Adipocyte (in vitro differentiated cells): ENCODE results near the gene PFDN6.
A peak's percentile ranks its signal among the peaks of the same experiment; 100 is the strongest.

Experiments
- DNase-seq: peaks from one replicate; pipeline ENCODE4 v3.0.0-alpha.2; 2015; ENCODE audit warnings: low read depth
- H3K27me3 ChIP-seq: replicated peaks from 2 replicates; pipeline ENCODE4 v1.7.0; 2013; ENCODE audit warnings: mild to moderate bottlenecking, low read length, moderate library complexity; ENCODE audit not compliant: control insufficient read depth, insufficient read depth
- H3K36me3 ChIP-seq: 2 replicates; pipeline ENCODE4 v1.7.0; 2013; ENCODE audit warnings: low read length, mild to moderate bottlenecking, moderate library complexity; ENCODE audit not compliant: control insufficient read depth, insufficient read depth, severe bottlenecking
- H3K4me1 ChIP-seq: 2 replicates; pipeline ENCODE4 v1.7.0; 2013; ENCODE audit warnings: mild to moderate bottlenecking, low read length, moderate library complexity; ENCODE audit not compliant: control insufficient read depth, insufficient read depth
- H3K4me3 ChIP-seq: 2 replicates; pipeline ENCODE4 v1.7.0; 2013; ENCODE audit warnings: mild to moderate bottlenecking, low read length, moderate library complexity
- H3K9ac ChIP-seq: 2 replicates; pipeline ENCODE4 v1.7.0; 2013; ENCODE audit warnings: mild to moderate bottlenecking, low read length, moderate library complexity
- H3K9me3 ChIP-seq: 2 replicates; pipeline ENCODE4 v1.7.0; 2013; ENCODE audit warnings: mild to moderate bottlenecking, low read length, moderate library complexity; ENCODE audit not compliant: control insufficient read depth

The PFDN6 gene

GRCh38 chr6:33321227-33321626, 31.8 kb downstream of the PFDN6 start:
- Histone ChIP-seq H3K4me3 (peak overlapping the region; percentile 83), H3K9ac (peak overlapping the region; percentile 84), H3K27me3 (no peaks in the 10 kb centered on the region), H3K36me3 (peaks cover 15% of the 10 kb centered on the region), H3K4me1 (peaks cover 53% of the 10 kb centered on the region), H3K9me3 (no peaks in the 10 kb centered on the region)
- no peak for DNase-seq

GRCh38 chr6:33323623-33323948, 34.2 kb downstream of the PFDN6 start:
- no peak for DNase-seq
- Histone ChIP-seq H3K27me3 (no peaks in the 10 kb centered on the region), H3K9me3 (no peaks in the 10 kb centered on the region), H3K4me1 (peaks cover 44% of the 10 kb centered on the region), H3K9ac (peak overlapping the region; percentile 84), H3K4me3 (peak overlapping the region; percentile 83), H3K36me3 (peaks cover 13% of the 10 kb centered on the region)

GRCh38 chr6:33324125-33324524, 34.7 kb downstream of the PFDN6 start:
- Histone ChIP-seq H3K9me3 (no peaks in the 10 kb centered on the region), H3K27me3 (no peaks in the 10 kb centered on the region), H3K9ac (no peak overlapping the region), H3K4me1 (peaks cover 38% of the 10 kb centered on the region), H3K4me3 (no peak overlapping the region), H3K36me3 (peaks cover 8% of the 10 kb centered on the region)
- DNase-seq: no peak

GRCh38 chr6:33329058-33329457, 39.7 kb downstream of the PFDN6 start:
- peaks cover under 1% of the 10 kb centered on the region for H3K4me1 ChIP-seq
- no peak overlapping the region for H3K4me3 ChIP-seq
- H3K9me3 ChIP-seq: no peaks in the 10 kb centered on the region
- no peaks in the 10 kb centered on the region for H3K27me3 ChIP-seq
- no peak for DNase-seq
- no peaks in the 10 kb centered on the region for H3K36me3 ChIP-seq
- H3K9ac ChIP-seq: no peak overlapping the region

GRCh38 chr6:33330736-33331135, 41.3 kb downstream of the PFDN6 start:
- Histone ChIP-seq H3K4me3 (no peak overlapping the region), H3K9ac (no peak overlapping the region), H3K4me1 (no peaks in the 10 kb centered on the region), H3K9me3 (no peaks in the 10 kb centered on the region), H3K36me3 (no peaks in the 10 kb centered on the region), H3K27me3 (no peaks in the 10 kb centered on the region)
- no peak for DNase-seq

GRCh38 chr6:33333666-33334065, 44.3 kb downstream of the PFDN6 start:
- Histone ChIP-seq H3K9ac (no peak overlapping the region), H3K4me3 (no peak overlapping the region), H3K9me3 (no peaks in the 10 kb centered on the region), H3K27me3 (no peaks in the 10 kb centered on the region), H3K36me3 (no peaks in the 10 kb centered on the region), H3K4me1 (no peaks in the 10 kb centered on the region)
- DNase-seq: no peak

- Histone ChIP-seq H3K36me3 (no peaks in the 10 kb centered on the region), H3K27me3 (no peaks in the 10 kb centered on the region), H3K4me1 (no peaks in the 10 kb centered on the region), H3K9ac (no peak overlapping the region), H3K4me3 (no peak overlapping the region), H3K9me3 (no peaks in the 10 kb centered on the region)
- no peak for DNase-seq
Observed at GRCh38 chr6:33335916-33336315, 46.5 kb downstream of the PFDN6 start.

- no peak for DNase-seq
- no peaks in the 10 kb centered on the region for H3K27me3 ChIP-seq
- H3K9ac ChIP-seq: no peak overlapping the region
- no peaks in the 10 kb centered on the region for H3K4me1 ChIP-seq
- no peaks in the 10 kb centered on the region for H3K36me3 ChIP-seq
- no peaks in the 10 kb centered on the region for H3K9me3 ChIP-seq
- no peak overlapping the region for H3K4me3 ChIP-seq
Observed at GRCh38 chr6:33336495-33336894, 47.1 kb downstream of the PFDN6 start.

GRCh38 chr6:33339193-33339592, 49.8 kb downstream of the PFDN6 start:
- no peaks in the 10 kb centered on the region for H3K27me3 ChIP-seq
- H3K36me3 ChIP-seq: no peaks in the 10 kb centered on the region
- no peaks in the 10 kb centered on the region for H3K4me1 ChIP-seq
- DNase-seq: no peak
- no peak overlapping the region for H3K4me3 ChIP-seq
- H3K9me3 ChIP-seq: no peaks in the 10 kb centered on the region
- no peak overlapping the region for H3K9ac ChIP-seq
